HepG2 (cell line): Measurements from ENCODE around the gene CKAP2. TPM values are rescaled to one million over a fixed set of nuclear protein-coding genes. Genes with fewer than 3 reads are reported as not detected.

Experiments used
- CAMTA2 ChIP-seq: sonication (generic); formaldehyde crosslinking; IDR thresholded peaks from 2 replicates; pipeline ENCODE4 v1.4.0; 2020; ENCODE audit warnings: mild to moderate bottlenecking, missing genetic modification reagents, borderline replicate concordance
- CHD2 ChIP-seq: IDR thresholded peaks from 2 replicates; pipeline ENCODE4 v1.6.1; 2011; ENCODE audit warnings: low read depth, low read length, improper control_type of control experiment
- HMGXB4 ChIP-seq, 2 experiments: sonication (generic) in 1 of 2; formaldehyde crosslinking in 1 of 2; IDR thresholded peaks; 2 replicates each; pipeline versions ENCODE4 v1.4.0 to v1.6.1; 2018 to 2020; ENCODE audit warnings: missing genetic modification reagents in 2 of 2, borderline replicate concordance in 1 of 2, low read depth in 1 of 2, mild to moderate bottlenecking in 1 of 2, missing biosample characterization in 1 of 2
- KLF12 ChIP-seq: sonication (generic); formaldehyde crosslinking; IDR thresholded peaks from 2 replicates; pipeline ENCODE4 v1.4.0; 2020; ENCODE audit warnings: missing genetic modification reagents, borderline replicate concordance
- MYPOP ChIP-seq: sonication (generic); formaldehyde crosslinking; IDR thresholded peaks from 2 replicates; pipeline ENCODE4 v1.8.1; 2023; ENCODE audit warnings: mild to moderate bottlenecking, moderate library complexity, missing genetic modification reagents
- SMAD9 ChIP-seq: sonication (generic); formaldehyde crosslinking; IDR thresholded peaks from 2 replicates; pipeline ENCODE4 v1.5.1; 2020; ENCODE audit warnings: mild to moderate bottlenecking, missing genetic modification reagents
- SP140L ChIP-seq: sonication (generic); formaldehyde crosslinking; IDR thresholded peaks from 2 replicates; pipeline ENCODE4 v1.4.0; 2020; ENCODE audit warnings: missing genetic modification reagents, borderline replicate concordance
- U2AF2 ChIP-seq: fragments of 200-400 bp; formaldehyde crosslinking; IDR thresholded peaks from 2 replicates; pipeline ENCODE4 v1.6.1; 2017; ENCODE audit warnings: low read depth, mild to moderate bottlenecking, low read length
- ZFP1 ChIP-seq: IDR thresholded peaks from 2 replicates; pipeline ENCODE4 v1.6.1; 2016
- ZIK1 ChIP-seq: sonication (generic); formaldehyde crosslinking; IDR thresholded peaks from 2 replicates; pipeline ENCODE4 v1.5.0; 2020; ENCODE audit warnings: mild to moderate bottlenecking, low read depth, missing genetic modification reagents, borderline replicate concordance
- ZNF235 ChIP-seq: sonication (generic); formaldehyde crosslinking; IDR thresholded peaks from 2 replicates; pipeline ENCODE4 v1.8.1; 2023; ENCODE audit warnings: mild to moderate bottlenecking, missing genetic modification reagents, borderline replicate concordance
- ZNF431 ChIP-seq: sonication (generic); formaldehyde crosslinking; IDR thresholded peaks from 2 replicates; pipeline ENCODE4 v1.9.0; 2022; ENCODE audit warnings: missing genetic modification reagents, low read depth, mild to moderate bottlenecking, borderline replicate concordance
- polyA plus RNA-seq, 8 experiments: library from polyadenylated mRNA; depleted of rRNA in 3 of 8; stranded (reverse) in 7 of 8; unstranded in 1 of 8; fragments of >200 nt; fragmentation: Illumina TruSeq in 4 of 8; extraction: Trizol in 4 of 8; gene quantifications; 2 replicates each; pipeline versions ENCODE4 v1.2.1 to v1.2.3, GENCODE V29; 2011 to 2016; ENCODE audit warnings: low read depth in 4 of 8, missing spikeins in 1 of 8, mixed read lengths in 1 of 8; ENCODE audit not compliant: insufficient read depth in 1 of 8
- total RNA-seq, 5 experiments: library from RNA; depleted of rRNA; stranded (reverse); fragments of >200 nt; fragmentation: Illumina TruSeq; extraction: Trizol; gene quantifications; 2 replicates each; pipeline ENCODE4 v1.2.3, GENCODE V29; 2016; ENCODE audit warnings: low read depth in 1 of 5
- TF ChIP-seq, protein P1 (sequence below): sonication (generic); formaldehyde crosslinking; IDR thresholded peaks from 2 replicates; pipeline ENCODE4 v1.4.0; 2020; ENCODE audit warnings: missing genetic modification reagents, borderline replicate concordance
- TF ChIP-seq, protein P2 (sequence below): IDR thresholded peaks from 2 replicates; pipeline ENCODE4 v1.6.1; 2016
- TF ChIP-seq, protein P3 (sequence below): sonication (generic); formaldehyde crosslinking; IDR thresholded peaks from 2 replicates; pipeline ENCODE4 v1.4.0; 2020; ENCODE audit warnings: missing genetic modification reagents
- TF ChIP-seq, protein P4 (sequence below): sonication (generic); formaldehyde crosslinking; IDR thresholded peaks from 2 replicates; pipeline ENCODE4 v1.5.0; 2020; ENCODE audit warnings: mild to moderate bottlenecking, missing genetic modification reagents, borderline replicate concordance

Gene CKAP2
- total and polyA plus RNA-seq, 2 of the 13 experiments (the other 11 are each of a cell fraction or from before 2014, with no cell fraction given) = 6.7 to 40.3 TPM

GRCh38 chr13:52454820-52455676, at the start of gene CKAP2 (continued):
- TF ChIP-seq, protein P1, sequence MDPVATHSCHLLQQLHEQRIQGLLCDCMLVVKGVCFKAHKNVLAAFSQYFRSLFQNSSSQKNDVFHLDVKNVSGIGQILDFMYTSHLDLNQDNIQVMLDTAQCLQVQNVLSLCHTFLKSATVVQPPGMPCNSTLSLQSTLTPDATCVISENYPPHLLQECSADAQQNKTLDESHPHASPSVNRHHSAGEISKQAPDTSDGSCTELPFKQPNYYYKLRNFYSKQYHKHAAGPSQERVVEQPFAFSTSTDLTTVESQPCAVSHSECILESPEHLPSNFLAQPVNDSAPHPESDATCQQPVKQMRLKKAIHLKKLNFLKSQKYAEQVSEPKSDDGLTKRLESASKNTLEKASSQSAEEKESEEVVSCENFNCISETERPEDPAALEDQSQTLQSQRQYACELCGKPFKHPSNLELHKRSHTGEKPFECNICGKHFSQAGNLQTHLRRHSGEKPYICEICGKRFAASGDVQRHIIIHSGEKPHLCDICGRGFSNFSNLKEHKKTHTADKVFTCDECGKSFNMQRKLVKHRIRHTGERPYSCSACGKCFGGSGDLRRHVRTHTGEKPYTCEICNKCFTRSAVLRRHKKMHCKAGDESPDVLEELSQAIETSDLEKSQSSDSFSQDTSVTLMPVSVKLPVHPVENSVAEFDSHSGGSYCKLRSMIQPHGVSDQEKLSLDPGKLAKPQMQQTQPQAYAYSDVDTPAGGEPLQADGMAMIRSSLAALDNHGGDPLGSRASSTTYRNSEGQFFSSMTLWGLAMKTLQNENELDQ (CRISPR knock-in tag) = no peak
- 0 out of 2 replicates have a peak, but pooled peaks have one; percentile 55 for TF ChIP-seq KLF12 (CRISPR knock-in tag)
- TF ChIP-seq, protein P2, sequence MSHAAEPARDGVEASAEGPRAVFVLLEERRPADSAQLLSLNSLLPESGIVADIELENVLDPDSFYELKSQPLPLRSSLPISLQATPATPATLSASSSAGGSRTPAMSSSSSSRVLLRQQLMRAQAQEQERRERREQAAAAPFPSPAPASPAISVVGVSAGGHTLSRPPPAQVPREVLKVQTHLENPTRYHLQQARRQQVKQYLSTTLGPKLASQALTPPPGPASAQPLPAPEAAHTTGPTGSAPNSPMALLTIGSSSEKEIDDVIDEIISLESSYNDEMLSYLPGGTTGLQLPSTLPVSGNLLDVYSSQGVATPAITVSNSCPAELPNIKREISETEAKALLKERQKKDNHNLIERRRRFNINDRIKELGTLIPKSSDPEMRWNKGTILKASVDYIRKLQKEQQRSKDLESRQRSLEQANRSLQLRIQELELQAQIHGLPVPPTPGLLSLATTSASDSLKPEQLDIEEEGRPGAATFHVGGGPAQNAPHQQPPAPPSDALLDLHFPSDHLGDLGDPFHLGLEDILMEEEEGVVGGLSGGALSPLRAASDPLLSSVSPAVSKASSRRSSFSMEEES (CRISPR knock-in tag) = 0 out of 2 replicates have a peak, but pooled peaks have one; percentile 3
- peak; percentile 42; the same call in 1 of the 2 replicates for TF ChIP-seq ZFP1 (CRISPR knock-in tag)
- peak; percentile 93; the same call in 1 of the 2 replicates for TF ChIP-seq CAMTA2 (CRISPR knock-in tag)
- TF ChIP-seq SP140L (CRISPR knock-in tag) = no peak
- TF ChIP-seq U2AF2 = no peak
- no peak for TF ChIP-seq SMAD9 (CRISPR knock-in tag)
- peak; percentile 62 to 74; a peak in 3 of 4 replicates for TF ChIP-seq HMGXB4 (CRISPR knock-in tag; IDR thresholded peaks at IDR 0.05; ENCODE audit: borderline replicate concordance in 1 of 2, low read depth in 1 of 2)
- TF ChIP-seq, protein P3, sequence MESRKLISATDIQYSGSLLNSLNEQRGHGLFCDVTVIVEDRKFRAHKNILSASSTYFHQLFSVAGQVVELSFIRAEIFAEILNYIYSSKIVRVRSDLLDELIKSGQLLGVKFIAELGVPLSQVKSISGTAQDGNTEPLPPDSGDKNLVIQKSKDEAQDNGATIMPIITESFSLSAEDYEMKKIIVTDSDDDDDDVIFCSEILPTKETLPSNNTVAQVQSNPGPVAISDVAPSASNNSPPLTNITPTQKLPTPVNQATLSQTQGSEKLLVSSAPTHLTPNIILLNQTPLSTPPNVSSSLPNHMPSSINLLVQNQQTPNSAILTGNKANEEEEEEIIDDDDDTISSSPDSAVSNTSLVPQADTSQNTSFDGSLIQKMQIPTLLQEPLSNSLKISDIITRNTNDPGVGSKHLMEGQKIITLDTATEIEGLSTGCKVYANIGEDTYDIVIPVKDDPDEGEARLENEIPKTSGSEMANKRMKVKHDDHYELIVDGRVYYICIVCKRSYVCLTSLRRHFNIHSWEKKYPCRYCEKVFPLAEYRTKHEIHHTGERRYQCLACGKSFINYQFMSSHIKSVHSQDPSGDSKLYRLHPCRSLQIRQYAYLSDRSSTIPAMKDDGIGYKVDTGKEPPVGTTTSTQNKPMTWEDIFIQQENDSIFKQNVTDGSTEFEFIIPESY (CRISPR knock-in tag) = no peak
- TF ChIP-seq ZNF235 = peak; percentile 96; the same call in 1 of the 2 replicates
- TF ChIP-seq CHD2 = no peak
- TF ChIP-seq, protein P4, sequence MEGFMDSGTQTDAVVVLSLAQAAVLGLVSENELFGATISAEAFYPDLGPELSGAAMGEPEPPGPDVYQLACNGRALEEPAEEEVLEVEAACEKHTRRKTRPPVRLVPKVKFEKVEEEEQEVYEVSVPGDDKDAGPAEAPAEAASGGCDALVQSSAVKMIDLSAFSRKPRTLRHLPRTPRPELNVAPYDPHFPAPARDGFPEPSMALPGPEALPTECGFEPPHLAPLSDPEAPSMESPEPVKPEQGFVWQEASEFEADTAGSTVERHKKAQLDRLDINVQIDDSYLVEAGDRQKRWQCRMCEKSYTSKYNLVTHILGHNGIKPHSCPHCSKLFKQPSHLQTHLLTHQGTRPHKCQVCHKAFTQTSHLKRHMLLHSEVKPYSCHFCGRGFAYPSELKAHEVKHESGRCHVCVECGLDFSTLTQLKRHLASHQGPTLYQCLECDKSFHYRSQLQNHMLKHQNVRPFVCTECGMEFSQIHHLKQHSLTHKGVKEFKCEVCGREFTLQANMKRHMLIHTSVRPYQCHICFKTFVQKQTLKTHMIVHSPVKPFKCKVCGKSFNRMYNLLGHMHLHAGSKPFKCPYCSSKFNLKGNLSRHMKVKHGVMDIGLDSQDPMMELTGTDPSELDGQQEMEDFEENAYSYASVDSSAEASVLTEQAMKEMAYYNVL (CRISPR knock-in tag) = peak; percentile 68; the same call in 1 of the 2 replicates
- TF ChIP-seq ZIK1 (CRISPR knock-in tag) = no peak
- peak; percentile 92 for TF ChIP-seq MYPOP (CRISPR knock-in tag)
- peak; percentile 89 for TF ChIP-seq ZNF431 (CRISPR knock-in tag)
